DOHH2 (cell line): Measurements from ENCODE around the gene COL20A1.

Source experiments
- CTCF ChIP-seq: fragments of 200-600 bp; sonication (generic); IDR thresholded peaks from one replicate; pipeline ENCODE4 v1.5.1; 2014; ENCODE audit warnings: antibody characterized with exemption, mild to moderate bottlenecking, low read depth, low read length; ENCODE audit not compliant: poor library complexity, severe bottlenecking
- EZH2phosphoT487 ChIP-seq: fragments of 200-600 bp; sonication (generic); IDR thresholded peaks from 2 replicates; pipeline ENCODE4 v1.6.1; 2017; ENCODE audit warnings: borderline replicate concordance, mild to moderate bottlenecking, antibody characterized with exemption, low read length, moderate library complexity, mixed read lengths

GRCh38 chr20:63350196-63350595 is 57.2 kb downstream of the COL20A1 start:
- no peak for TF ChIP-seq CTCF
- TF ChIP-seq EZH2phosphoT487 = no peak
